Hippocampal formation (tissue), 2 donors: ENCODE measurements around the gene DNAH17.

Source experiments
- DNase-seq, 2 donors: peaks; one replicate each; lab custom pipeline; 2025; lab: John Stamatoyannopoulos, UW

The DNAH17 gene

DNA sequence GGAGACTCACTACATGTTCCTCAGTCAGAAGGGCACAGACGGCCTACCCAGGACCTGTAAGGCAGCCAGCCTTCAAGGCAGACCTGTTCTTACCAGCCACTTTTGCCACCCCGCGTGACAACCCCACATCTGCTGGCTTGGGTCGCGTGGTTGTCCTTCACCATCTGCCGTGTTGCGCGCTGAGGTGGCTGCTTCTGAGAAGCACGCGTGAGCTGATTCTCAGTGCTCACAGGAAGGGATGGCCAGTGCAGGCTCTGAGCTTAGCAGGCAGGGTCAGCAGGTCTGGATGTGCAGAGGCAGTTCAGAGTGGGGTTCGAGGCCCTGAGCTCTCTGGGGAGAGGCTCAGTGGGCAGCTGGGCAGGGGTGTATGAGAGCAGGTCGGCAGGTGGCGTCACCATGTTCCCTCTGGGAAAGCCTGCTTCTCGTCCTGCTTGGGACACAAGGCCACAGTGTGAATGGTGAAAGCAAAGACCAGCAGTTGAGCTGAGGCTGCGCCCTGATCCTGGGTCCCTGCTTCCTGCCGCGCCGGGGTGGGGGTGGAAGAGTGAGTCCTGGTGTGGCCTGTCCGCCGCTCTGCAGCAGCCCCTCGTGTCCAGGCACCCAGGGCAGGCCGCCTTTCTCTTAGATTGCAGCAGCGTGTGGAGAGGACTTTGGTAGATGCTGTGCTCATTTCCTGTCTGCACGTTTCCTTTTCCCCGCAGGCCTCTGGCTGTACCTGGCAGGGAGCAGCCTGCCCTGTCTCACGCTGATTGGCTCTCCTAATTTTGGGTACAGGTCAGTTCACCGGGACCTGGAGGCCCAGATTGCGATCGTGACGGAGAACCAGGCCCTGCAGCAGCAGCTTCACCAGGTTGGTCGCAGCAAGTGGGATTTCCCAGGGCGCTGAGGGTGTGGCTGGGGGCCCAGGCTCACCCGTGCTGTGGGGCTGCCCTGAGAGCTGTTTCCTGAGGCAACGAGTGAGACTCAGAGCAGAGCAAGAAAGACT is 162.7 kb downstream of the DNAH17 start:
- no peak for DNase-seq

DNA sequence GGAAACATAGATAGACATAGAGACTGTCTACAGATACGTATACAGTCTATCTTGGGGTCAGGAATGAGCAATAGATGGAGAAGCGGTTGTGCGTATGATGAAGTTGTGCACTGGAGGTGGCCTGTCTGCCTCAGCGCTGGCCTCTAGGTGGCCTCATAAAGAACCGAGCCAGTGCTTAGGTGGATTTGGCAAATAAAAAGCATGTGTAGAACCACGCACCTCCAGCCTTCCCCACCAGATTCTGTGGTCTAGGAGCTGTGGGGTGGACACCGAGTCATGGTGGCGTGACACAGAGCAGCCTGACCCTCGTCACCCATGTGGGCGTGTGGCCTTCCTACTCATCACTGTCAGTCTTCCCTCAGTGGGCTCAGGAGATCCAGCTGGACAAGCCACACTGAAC is 164.8 kb downstream of the DNAH17 start:
- DNase-seq: no peak

DNA sequence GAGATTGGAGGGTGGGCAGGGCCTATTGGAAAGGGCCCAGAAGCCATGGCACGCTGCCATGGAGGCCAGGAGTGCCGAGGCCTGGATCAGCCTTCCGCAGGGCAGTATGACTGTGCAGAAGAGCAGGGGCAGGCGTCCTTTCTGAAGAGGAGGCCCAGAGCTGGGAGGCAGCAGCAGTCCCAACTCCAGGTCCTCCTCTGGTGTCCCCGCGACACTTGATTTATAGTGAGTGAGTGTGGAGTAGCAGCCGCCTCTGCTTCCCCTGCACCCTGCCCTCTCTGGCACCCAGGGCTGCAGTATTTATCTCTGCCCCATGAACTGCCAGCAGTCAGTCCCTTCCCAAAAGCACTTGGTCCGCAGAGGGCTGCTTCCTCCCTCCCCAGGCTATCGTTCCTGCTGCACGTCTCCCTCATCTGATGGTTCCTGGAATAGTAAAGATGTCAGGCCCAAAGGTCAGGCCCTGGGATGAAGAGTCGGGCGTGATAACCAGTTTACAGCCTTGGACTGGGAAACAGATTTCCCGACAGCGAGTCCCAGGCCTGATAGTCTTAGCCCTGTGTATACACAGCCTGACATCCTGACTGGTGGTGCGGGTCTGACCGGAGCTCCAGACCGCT is 165.8 kb downstream of the DNAH17 start:
- no peak for DNase-seq

DNA sequence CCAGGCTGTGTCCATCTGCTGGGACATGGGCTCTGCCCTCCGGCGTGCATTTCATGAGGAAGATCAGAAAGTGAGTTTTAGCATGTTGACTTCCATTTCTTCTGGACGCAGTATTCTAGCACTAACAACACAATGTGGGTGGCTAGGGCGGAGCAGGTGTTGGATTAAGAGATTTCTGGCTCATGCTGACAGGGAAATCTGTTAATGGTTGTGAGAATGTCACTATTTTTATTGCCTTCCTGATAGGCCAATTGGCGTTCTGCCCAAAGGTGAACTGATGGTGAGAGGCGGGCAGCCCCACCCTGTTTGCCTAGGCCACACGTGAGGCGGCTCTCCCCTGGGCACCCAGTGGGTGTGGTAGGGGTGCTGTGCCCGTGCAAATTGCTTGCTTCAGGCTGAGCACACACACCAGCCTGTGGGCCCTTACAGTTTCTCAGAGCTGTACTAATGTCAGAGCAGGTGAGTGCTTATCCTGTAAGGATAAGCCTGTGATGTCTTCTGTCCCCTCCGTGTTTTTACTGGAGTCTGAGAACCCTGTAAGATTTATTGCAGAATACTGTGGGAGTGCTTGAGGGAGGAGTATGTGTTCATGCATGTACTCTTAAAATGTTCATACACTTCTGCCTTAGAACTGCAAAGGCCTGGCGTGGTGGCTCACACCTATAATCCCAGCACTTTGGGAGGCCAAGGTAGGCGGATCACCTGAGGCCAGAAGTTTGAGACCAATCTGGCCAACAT is 167.8 kb downstream of the DNAH17 start:
- no peak for DNase-seq

DNA sequence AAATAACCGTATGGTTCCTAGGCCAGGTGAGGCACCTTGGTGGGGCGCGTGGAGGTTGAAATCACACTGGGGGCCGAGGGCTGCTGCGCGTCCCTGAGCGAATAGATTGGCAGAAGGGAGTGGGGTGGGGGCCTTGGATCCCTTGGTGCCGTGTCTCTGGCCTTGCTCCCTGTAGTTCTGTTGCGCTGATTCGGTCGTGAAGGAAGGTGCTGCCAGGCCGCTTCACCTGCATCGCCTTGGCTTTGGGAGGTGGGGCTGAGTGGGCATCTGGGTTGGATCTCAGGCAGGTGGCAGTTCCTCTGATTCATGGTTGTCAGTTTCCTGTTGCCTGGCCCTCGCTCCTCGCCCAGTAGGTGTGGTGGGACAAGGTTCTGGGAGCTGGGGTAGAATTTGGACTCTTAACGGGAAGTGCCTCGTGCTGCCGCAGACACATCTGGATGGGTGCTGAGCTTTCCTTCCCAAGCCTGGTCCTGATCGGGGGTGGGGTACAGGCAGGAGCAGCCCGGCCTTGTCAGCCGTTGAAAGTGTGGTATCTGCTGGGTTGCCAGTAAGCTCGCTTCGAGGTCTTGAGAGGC is 168.6 kb downstream of the DNAH17 start:
- DNase-seq: no peak

DNA sequence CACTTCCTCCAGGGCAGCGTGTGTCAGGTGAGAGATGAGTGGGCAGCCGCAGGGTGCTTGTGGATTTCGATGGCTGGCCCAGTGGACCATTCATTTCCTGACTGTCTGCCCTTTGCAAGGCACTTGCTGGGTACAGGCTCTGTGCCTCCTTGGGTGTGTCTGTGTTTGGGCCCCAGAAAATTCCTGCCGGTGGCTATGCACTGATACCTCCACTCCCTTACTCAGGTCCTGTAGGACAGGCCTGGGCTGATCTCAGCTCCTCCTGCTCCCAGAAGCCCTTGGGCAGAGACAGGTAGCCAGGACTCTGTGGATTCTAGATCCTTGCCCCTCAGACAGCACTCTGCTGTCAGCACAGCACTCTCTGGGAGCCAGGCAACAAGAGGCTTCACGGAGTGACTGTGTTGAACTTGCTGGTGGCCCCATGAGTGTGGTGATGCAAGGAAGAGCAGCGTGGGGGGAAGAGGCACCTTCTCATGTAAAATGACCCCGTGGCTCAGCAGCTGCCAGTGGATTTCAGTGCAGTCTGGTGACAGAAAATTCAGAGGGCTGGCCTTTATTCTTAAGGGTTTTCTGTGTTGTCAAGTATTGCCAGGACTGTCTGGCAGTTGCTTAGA is 169.7 kb downstream of the DNAH17 start:
- DNase-seq: no peak

DNA sequence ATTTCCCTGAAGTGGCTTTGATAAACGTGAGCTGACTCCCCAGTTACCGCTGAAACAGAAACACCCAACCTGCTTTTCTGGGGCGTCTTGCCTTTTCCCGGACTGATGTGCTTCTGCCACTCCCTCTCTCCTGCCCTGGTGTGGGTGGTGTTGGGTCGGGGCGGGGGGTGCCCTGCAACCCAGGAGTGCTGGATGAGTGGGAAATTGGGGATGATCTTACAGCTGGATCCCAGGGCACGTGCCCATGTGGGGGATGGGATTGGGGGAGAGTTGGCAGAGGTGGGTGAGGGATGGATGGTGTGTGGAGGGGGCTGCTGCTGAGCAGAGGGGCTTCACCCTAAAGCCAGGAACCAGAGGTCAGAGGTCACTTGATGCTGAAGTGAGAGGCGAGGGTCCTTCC is 170.3 kb downstream of the DNAH17 start:
- DNase-seq: no peak

DNA sequence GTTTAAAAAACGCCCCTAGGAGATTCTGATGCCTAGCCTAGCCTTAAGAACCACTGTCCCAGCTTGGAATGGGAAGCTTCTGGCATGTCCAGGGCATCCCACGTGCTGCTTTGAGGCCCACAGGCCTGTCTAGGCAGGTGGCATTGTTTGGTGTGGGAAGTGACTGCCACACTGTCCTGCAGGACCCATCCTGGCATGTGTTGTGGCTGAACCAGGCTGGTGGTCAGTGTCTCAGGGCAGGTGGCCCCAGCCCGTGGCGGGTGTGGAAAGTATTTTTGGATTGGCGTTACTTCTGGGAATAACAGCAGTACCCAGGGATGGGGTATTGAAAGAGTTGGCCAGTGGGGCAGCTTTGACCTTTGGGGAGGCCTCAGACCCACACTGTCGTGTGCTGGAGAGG is 170.8 kb downstream of the DNAH17 start:
- no peak for DNase-seq

DNA sequence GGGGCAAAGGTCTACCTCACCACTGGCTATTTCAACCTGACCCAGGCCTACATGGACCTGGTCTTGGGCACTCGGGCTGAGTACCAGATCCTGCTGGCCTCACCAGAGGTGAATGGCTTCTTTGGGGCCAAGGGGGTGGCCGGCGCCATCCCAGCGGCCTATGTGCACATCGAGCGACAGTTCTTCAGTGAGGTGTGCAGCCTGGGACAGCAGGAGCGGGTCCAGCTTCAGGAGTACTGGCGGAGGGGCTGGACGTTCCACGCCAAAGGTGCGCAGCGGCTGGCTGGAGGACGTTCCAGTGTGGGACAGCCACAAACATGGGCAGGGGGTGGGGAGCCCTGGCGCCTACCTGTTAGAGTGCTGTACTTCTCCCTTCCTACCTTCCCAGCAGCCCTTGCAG is 173.4 kb downstream of the DNAH17 start:
- DNase-seq: no peak

DNA sequence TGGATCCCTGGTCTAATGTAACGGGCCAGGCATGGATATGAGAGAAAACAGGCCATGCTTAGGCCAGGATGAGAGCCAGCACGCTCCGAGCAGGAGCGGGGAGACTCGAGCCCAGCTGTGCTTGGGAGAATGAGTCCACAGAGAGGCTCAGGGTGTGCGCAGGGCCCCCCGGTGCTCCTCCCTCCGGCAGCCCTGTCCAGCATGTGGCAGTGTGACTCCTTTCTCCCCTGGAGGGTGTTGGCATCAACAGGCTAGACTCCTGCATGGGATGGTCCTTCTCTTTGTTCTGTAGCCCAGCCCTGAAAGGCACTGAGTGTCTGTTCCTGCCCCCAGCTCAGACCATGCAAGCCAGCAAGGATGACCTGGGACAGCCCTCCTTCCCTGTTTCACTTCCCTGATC is 175.3 kb downstream of the DNAH17 start:
- no peak for DNase-seq

DNA sequence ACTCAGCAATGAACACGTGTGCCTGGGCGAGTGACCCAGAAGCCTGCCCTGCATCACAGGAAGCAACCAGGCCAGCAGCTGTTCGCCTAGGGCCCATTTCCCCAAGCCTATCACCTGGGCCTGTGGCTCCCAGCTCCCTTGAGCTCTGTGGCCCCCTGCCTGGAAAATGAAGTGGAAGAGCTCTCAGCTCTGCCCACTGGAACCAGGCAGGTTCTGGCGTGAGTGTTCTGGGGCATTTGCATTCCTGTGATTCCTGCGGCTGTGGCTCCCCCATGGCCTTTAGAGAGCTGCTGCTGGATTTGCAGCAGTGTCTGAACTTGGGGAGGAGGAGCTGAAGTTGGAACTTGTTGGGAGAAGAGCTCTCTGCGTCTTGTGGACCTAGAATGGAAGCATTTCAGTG is 175.9 kb downstream of the DNAH17 start:
- no peak for DNase-seq

DNA sequence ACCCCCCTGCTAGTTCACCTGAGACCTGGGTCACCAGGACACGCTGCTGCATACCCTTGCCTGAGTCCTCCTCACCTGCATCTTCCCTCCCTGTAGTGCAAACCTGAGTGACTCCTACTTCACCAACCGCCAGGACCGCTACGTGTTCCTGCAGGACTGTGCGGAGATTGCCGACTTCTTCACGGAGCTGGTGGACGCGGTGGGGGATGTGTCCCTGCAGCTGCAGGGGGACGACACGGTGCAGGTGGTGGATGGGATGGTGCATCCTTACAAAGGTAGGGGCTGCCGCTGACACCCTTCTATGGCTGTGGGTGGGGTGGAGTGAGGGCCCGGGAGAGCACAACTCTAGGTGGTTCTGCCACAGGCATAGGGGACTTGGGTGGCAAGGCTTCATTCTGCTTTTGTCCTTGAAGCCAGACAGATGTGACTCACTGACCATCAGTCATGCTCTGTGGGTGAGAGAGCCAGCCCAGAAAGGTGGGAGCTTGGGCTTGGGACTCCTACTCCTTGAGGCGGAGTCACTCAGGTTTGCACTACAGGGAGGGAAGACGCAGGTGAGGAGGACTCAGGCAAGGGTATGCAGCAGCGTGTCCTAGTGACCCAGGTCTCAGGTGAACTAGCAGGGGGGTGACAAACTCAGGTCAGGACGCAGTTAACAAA is 176.5 kb downstream of the DNAH17 start:
- DNase-seq: no peak

DNA sequence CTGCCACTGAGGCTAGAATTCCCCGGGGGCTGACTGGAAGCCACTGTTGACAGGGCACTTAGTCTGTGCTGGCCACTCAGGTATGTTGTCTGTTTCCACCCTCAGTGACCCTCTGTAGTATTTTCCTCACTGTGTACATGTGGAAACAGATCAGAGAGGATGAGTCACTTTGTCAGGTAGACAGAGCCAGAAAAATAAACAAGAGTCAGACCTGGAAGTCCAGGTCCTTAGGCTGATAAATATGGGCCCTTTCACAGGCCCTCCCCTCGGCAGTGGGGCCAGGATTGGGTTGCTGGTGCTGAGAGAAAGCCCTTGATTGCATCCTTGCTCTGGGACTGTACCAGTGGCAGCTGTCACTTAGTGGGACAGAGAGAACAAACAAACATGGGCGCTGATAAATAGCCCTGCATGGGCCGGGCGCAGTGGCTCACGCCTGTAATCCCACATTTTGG is 177.5 kb downstream of the DNAH17 start:
- no peak for DNase-seq

DNA sequence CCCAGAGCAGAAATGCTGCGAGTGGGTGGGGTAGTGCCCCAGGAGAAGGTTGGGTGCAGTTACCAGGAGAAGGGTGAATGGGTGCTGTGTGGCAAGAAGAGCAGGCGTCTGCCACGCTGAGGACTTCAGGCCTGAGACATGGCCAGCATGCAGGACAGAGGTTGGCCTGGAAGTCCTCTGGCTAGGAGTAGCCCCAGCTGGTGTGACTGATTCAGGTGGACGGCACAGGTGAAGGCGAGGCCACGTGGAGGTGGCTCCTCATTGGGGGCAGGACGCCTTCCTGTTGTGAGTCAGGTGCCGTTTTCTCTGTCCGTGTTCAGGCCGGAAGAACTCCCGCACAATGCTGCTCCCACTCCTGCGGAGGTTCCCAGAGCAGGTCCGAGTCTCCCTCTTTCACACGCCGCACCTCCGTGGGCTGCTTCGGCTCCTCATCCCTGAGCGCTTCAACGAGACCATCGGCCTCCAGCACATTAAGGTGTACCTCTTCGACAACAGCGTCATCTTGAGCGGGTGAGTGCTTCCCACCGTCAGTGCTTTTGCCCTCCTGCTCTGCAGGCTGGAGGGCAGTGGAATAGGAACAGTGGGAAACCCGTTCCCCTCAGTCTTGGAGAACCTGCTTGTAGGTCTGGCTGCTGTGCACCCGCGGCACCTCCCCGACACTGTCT is 178.0 kb downstream of the DNAH17 start:
- DNase-seq: no peak

DNA sequence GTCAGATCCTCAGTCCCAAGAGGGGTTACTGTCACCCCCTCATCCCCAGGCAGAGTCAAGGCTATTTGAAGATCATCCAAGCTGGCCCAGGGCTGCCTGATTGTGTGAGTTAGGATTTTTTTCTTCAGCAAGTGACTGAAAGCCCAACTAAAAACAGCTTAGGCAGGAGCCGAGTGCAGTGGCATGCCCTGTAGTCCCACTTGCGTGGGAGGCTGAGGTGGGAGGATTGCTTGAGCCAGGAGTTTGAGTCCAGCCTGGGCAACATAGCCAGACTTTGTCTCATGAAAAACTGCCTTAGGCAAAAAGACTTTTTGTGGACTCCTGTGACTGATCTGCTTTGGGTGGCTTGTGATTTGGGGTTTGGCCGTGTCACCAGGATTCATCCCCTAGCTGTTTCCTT is 178.8 kb downstream of the DNAH17 start:
- no peak for DNase-seq

DNA sequence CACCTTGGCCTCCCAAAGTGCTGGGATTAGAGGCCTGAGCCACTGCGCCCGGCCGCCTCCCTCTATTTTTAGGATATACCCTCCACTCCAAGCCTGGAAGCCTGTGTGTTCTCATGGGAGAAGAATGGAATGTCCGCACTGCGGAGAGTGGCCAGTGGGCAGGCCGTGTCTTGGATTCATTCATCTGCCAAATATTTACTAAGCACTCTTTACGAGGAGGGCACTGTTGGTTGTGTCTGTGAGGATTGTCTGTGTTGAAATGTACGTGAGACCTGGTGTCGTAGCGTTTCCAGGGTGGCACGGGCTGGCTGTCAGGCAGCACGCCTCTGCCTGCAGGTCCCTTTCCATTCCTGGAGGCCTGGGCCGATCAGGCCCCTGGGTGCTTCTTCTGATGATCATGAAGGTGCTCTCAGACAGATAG is 179.5 kb downstream of the DNAH17 start:
- no peak for DNase-seq

DNA sequence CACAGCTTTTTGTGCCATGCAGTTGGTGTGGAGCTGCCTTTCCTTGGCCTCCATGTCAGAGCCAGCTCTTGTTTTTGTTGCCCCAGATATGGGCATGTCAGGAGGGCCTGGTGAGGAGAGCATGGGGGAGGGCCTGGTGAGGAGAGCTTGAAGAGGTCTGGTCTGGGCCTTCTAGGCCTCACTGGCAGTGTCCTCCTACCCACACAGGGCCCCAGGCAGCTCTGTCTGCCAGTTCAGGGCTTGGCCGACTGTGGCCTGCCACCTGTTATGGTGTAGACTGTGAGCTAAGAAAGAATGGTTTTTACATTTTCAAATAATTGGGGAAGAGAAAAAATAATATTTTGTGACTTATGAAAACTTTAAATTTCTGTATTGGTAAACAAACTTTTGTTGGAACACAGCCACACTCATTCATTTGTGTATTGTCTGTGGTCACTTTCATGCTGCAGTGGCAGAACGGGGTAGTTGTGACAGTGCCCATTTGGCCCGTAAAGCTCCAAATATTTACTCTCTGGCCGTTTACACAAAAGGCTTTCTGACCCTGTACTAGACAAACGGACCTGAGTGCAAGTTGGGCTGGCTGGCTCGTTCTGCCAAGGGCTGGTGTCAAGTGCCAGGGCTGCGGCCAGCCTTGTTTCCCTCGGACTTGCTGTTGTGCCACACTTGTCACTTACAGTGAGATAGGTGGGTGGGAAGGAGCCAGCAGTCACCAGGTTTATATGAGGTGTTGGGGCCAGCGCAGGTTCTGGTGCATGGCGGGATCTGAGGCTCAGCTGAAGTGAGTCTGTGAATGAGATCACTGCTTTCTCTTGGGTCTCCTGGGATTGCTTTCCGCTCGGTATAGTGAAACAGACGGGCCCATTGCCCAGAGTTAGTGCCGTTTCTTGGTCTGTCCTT is 180.5 kb downstream of the DNAH17 start:
- DNase-seq: no peak

DNA sequence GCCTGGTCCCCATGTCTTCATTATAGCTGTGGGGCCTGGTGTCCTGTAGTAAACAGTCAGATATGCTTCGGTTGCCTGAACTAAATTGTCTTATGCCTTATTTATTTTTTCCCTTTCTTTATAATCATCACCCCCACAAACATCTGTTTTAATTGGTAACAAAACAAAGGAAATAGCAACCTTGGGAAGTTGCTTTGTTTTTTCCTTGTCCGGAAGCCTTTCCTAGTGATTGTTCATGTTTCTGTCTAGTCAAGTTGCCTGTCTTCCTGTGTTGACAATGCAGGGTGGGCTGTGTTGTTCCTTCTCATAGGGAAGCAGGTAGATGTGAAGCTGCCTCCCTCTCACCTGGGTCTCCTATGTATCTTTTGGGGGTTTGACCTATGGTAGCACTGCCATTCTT is 182.0 kb downstream of the DNAH17 start:
- no peak for DNase-seq

DNA sequence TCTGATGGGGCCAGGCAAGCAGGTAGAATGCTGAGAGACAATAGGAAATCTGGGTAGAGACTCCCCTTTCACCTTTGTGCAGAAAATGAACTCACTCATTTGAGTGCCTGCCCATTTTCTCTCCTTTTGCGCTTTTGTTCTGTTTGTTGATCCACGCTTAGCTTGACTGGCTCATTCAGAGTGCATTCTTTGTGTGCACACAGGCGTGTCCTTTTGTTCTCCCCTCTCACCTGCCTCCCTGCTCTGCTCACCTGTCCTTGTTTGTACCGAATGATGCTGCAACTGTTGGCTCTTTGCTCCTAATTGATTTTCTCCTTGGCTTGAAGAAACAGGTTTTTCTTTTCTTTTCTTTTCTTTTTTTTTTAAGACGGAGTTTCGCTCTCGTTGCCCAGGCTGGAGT is 183.0 kb downstream of the DNAH17 start:
- DNase-seq: no peak

DNA sequence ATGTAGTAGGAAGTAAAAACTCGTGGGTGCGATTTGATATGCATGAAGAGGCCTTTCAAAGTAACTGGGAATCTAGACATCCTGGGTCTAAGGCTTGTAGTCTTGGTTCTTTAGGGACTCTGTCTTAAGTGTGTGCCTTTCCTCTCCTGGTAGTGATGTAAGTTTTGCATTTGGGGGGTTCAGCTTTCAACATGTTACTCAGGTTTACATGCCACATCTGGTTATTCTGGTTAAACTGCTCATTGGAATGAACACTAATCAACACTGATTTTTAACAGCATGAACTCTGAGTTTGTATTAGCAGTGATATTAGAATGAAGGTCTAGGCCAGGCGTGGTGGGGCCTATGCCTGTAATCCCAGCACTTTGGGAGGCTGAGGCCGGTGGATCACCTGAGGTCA is 183.6 kb downstream of the DNAH17 start:
- no peak for DNase-seq
